Measurements from ENCODE around the gene DDX56.

DDX56 gene, protein sequence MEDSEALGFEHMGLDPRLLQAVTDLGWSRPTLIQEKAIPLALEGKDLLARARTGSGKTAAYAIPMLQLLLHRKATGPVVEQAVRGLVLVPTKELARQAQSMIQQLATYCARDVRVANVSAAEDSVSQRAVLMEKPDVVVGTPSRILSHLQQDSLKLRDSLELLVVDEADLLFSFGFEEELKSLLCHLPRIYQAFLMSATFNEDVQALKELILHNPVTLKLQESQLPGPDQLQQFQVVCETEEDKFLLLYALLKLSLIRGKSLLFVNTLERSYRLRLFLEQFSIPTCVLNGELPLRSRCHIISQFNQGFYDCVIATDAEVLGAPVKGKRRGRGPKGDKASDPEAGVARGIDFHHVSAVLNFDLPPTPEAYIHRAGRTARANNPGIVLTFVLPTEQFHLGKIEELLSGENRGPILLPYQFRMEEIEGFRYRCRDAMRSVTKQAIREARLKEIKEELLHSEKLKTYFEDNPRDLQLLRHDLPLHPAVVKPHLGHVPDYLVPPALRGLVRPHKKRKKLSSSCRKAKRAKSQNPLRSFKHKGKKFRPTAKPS

DNA sequence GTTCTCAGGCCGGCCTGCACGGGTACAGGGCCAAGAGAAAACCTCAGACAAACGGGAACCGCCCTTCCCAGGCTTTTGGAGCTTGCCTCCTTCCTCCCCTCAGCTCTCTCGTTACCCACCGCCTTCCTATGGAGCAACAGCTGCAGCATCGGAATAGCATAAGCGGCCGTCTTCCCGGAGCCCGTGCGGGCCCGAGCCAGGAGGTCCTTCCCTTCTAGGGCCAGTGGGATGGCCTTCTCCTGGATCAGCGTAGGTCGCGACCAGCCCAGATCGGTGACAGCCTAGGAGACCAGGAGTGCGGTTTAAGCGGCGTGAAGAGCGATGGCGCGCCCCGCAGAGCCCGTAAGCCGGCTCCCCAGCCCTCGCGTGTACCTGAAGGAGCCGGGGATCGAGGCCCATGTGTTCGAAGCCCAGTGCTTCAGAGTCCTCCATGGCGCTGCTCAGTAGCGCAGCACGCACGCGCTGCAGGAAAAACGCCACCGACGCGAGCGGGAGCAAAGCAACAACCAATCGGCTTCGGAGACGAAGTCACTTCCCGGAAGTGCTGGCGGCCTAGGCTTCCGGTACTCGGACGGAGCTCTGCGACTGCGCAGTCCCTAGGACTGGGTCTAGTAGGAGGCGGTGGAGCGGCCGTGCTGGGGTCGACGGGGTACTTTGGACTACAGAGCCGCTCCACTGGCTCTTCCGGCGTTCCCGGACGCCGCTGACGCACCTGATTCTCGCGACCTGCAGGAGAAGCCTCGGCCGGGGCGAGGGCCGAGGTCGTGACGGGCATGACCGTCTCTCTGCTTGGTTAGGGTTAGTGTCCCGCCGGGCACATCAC lies at the start of gene DDX56:
TSS of gene DDX56 (minus strand) at position 445 of the 823 bp plus-strand sequence. CDS start at position 432, 13 bp downstream.
- peak; percentile 62 for DNase-seq (ENCODE audit: low read depth)

DNA sequence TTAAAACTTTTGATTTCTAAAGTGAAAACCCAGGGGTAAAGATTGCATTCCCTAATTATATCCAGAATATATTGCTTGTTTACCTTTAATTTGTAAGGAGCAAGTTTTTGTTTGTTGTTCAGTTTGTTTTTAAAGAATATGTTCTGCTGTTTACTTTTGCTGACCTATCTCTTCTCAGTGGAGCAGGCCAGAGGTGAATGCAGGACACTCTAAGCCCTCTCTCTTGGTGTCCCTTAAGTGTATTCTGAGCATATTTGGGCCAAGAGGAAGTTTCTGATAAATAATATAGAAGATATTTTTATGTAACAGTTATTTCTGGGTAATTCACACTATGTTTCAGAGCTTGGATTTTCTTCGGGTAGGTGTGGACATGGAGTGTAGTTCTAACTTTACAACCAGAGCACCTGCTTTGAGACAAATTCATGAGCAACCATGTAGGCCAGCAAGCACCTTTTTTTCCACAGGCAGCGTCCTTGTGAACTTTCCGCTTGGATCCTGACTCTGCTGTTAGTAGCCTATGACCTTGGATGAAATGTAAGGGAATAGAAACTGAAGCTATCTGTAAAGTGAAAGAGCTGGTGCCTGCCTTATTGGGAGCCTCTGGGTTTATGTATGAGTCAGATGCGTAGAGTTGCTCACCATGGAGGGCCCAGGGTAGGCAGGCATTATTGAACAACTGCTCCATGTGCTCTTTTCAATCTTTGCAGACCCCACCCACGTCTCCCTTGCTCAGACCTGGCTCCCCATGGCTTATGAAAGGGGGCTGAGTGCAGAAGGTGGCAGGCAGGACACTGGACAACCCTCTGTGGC lies 48.8 kb upstream of the DDX56 start:
- DNase-seq (ENCODE audit: low read depth), result no peak

DNA sequence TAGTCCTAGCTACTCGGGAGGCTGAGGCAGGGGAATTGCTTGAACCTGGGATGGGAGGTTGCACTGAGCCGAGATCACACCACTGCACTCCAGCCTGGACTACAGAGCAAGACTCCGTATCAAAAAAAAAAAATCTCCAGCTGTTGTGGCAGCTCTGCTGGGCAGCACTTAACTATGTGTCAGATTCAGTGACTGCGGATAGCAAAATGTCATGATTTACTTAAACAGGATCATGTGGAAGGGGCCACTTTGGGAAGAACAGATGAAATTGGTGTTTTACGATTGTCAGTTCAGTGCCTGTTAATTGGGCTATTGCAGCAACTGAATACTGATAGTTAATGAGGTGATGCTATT lies 48.0 kb upstream of the DDX56 start:
- no peak for DNase-seq (ENCODE audit: low read depth)

DNA sequence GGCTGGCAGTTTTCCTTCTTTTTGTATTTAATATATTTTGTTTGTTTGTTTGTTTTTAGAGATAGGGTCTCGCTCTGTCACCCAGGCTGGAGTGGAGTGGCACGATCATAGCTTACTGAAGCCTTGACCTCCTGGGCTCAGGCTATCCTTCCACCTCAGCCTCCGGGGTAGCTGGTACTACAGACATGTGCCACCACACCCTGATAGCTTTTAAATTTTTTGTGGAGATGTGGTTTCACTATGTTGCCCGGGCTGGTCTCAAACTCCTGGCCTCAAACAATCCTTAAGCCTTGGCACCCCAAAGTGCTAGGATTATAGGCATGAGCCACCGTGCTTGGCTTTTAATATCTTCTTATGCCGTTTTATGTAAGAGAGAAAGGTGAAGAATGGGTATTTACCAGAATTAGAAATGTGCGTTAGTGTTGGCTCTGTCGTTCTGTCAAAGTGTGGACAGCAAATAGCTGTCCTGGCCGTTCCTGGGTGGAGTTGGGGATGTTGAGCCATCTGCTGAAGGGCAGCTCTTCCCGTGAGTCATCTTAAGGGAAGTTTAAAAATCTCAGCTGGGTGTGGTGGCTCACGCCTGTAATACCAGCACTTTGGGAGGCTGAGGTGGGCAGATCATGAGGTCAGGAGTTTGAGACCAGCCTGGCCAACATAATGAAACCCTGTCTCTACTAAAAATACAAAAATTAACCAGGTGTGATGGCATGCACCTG lies 47.5 kb upstream of the DDX56 start:
- DNase-seq (ENCODE audit: low read depth), result no peak

DNA sequence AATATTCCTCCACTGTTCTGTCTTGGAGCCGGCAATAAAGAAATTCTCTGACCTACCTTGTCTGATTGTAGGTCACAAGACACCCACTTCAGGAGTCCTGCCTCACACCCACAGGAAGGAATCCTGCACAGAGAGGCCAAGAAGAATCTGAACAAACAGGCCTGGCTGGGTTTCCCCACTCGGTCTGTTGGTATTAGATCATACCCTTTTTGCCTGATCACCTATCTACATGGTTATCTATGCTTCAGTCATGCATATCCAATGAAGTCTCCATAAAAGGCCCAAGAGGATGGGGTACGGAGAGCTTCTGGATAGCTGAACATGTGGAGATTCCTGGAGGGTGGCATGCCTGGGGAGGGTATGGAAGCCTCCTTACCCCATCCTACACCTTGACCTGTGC lies 45.0 kb upstream of the DDX56 start:
- no peak for DNase-seq (ENCODE audit: low read depth)

DNA sequence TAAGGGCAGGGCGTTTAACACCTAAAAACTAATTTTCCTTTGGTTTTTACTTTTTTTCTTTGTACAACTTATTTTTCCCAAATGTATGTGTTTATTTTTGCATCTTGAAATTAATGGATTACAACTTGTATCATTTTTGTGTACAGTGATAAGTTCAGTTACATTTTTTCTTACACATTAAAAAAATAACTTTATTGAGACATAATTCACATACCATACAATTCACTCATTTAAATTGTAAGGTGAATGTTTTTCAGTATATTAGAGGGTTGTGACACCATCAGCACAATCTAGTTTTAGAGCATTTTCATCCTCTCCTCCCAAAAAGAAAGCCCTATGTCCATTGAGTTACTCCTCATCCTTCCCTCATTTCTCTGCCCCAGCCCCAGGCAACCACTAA lies 44.3 kb upstream of the DDX56 start:
- no peak for DNase-seq (ENCODE audit: low read depth)

DNA sequence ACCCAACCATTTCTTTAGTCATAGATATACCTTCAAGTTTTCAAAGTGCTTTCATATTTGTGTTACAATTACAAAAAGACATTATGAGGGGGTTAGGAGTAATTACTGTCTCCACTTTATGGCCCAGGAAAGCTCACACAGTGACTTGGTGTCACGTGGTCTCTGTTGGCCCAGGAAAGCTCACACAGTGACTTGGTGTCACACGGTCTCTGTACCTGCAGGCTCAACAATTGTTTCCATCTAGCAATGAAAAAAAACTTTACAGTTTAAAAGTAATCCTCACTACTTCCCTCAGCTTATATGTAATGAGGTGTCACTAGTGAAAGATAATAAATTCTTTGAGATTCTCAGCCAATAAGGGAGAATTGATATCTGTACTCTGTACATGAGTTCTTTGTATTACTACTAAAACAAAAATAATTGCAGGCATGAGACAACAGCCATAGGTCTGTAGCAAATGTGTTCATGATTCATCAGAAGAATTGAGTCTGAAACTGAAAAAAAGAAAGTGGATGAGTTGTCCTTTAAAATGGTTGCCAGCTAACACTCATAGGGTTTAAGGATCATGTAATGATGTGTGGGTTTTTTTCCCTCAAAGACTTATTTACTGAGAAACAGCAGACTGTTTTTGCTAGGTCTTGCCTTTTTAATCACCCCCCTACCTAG lies 43.6 kb upstream of the DDX56 start:
- no peak for DNase-seq (ENCODE audit: low read depth)

DNA sequence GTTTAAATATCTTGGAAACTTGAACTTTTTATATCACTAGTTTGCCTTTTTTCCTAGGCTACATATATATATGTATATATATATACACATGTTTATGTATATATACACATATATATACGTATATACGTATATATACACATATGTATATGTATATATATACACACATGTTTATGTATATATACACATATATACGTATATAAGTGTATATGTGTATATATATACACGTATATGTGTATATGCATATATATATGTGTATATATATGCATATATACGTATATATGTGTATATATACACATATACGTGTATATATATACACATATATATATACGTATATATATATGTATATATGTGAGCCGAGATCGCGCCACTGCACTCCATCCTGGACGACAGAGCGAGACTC lies 42.8 kb upstream of the DDX56 start:
- DNase-seq (ENCODE audit: low read depth), result no peak

DNA sequence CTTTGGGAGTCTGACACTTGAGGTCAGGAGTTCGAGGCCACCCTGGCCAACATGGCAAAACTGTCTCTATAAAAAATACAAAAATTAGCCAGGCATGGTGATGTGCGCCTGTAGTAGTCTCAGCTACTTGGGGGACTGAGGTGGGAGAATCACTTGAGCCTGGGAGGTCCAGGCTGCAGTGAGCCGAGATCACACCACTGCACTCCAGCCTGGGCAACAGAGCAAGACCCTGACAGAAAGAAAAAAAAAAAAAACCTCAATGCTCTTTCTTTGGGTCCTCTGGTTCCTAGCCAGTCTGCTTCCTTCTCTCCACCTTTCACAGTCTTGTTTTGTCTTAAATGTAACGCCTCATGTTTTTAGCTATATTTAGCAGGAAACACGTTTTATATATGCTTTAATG lies 42.1 kb upstream of the DDX56 start:
- no peak for DNase-seq (ENCODE audit: low read depth)

DNA sequence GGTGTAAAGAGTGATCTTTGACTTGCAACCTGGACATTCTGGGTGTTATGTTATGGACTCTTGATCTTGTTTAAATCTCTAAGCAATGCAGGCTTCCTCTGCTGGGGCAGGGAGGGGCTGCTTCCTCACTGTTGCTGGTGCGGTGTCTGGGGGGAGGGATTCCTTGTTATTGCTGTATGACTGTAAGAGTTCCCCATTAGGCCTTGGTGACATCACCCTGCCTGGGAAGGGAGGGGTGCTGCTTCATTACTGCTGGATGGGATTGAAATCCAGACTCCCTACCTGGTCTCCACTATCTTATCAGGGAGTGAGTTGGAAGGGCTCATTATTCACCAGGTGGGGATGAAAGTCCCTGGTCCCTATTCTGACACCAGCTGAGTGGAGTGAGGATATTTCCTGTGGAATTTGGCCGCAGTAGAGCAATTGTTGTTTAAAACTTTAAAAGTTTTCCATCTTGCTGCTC lies 41.5 kb upstream of the DDX56 start:
- DNase-seq (ENCODE audit: low read depth), result no peak

DNA sequence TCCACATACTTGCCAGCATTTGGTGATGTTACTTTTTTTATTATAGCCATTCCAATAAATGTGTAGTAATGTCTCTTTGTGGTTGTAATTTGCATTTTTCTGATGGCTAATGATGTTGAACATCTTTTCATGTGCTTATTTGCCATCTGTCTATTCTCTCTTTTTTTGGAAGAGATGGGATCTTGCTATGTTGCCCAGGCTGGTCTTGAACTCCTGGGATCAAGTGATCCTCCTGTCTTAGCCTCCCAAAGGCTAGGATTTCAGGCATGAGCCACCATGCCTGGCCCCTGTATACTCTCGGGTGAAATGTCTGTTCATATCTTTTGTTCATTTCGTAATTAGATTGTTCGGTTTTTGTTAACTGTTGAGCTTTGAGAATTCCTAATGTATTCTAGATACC lies 36.1 kb upstream of the DDX56 start:
- no peak for DNase-seq (ENCODE audit: low read depth)

DNA sequence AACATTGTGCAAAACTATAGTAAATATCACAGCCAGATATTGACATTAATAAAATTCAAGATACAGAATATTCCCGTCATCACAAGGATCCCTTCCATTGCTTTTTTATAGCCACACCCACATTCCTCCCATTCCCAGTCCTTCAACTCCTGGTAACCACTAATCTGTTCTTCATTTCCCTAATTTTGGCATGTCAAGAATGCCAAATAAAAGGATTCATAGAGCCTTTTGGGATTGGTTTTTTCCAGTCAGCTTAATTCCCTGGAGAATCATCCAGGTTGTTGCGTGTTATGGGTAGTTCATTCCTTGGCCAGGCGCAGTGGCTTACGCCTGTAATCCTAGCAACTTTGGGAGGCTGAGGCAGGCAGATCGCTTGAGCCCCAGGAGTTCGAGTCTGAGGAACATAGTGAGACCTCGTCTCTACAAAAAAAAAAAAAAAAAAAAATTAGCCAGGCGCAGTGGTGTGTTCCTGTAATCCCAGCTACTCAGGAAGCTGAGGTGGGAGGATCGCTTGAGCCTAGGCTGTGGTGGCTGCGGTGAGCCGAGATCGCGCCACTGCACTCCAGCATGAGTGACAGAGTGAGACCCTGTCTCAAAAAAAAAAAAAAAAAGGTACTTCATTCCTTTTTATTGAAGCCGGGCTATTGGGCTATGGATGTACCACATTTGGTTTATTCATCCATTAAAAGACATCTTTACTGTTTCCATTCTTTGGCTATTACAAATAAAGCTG lies 35.4 kb upstream of the DDX56 start:
- DNase-seq (ENCODE audit: low read depth), result no peak

DNA sequence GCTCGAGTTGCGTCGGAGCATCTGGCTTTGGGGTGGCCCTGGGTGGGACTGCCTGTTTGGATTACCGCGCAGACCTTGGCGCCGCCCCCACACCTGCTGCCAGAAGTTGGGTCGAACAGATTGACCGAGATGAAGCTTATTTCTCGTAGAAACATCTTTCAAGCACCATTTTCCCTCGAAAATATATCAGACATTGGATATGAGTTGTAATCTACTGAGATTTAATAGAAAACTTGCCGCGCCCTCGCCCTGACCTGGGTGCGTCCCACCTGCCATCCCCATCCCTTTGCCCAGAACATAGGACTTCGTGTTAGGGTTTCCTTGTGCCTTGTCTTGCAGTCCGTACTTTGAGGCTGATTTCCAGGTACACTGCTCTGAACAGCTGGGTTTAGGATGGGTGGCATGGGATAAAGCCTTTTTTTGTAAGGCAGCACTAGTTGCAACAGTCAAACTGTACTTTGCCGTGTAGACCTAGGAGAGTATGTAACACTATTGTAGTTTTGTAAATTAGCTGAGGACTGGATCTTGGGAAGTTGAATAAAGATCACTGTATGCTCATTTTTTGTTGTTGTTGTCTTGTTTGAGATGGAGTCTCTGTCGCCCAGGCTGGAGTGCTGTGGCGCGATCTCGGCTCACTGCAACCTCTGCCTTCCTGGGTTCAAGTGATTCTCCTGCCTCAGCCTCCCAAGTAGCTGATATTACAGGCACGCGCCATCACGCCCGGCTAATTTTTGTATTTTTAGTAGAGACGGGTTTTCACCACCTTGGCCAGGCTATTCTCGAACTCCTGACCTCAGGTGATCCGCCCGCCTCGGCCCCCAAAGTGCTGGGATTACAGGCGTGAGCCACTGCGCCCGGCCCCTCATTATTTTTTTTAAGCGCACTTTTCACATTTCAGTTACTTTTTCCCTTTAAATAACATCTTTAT lies 33.7 kb upstream of the DDX56 start:
- DNase-seq (ENCODE audit: low read depth), result no peak

DNA sequence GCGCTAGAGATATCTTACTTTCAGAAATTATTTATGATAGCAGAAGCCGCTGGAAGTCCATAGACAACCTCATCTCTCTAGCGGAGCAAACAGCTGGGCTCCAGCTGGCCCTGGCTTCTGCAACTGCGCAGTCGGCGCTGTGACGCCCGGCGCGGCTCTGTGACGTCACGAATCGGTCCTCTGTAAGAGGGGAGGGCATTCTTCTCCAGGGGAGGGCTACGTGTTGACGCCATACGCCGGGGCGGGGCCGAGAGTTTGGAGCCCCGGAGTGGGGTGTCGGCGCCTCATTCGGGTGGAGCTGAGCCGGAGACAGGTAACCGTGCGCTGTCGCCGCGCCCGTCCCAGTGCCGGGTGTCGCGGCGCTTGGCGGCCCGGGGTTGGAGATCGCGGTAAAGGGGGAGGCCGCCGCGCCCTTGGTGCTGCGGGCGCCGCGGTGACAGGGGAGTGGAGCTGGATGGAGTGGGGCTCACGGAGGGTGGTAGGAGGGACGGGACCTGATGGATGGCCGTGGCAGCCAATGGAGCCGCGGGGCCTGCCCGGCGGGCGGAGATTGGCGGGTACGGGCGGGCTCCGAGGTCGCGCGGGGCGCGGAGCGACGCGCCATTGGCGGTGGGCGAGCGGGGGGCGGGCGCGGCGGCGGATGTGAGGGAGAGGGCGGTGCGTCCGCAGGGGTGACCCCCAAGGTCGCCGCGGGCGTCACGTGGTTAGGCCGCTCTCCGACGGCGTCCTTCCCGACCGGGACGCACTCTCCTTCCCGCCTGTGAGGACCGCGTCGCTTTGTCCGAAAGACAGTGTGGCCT lies 32.8 kb upstream of the DDX56 start, which contains the start of gene OGDH:
TSS of gene OGDH (plus strand) at position 287 of the 800 bp plus-strand sequence. CDS start 17,717 bp downstream, outside the sequence.
- peak; percentile 90 for DNase-seq (ENCODE audit: low read depth)

DNA sequence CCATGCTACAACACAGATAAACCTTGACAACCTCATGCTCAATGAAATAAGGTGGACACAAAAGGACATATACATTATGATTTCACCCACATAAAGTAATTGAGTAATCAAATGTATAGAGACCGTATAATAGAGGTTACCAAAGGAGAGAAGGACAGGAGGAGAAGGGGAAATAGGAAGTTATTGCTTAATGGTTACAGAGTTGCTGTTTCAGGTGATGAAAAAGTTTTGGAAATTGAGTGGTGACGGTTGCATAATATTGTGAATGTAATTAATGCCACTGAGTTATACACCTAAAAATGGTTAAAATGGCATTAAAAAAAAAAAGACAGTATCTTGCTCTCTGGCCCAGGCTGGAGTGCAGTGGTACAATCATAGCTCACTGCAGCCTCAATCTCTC lies 31.2 kb upstream of the DDX56 start:
- DNase-seq (ENCODE audit: low read depth), result no peak

DNA sequence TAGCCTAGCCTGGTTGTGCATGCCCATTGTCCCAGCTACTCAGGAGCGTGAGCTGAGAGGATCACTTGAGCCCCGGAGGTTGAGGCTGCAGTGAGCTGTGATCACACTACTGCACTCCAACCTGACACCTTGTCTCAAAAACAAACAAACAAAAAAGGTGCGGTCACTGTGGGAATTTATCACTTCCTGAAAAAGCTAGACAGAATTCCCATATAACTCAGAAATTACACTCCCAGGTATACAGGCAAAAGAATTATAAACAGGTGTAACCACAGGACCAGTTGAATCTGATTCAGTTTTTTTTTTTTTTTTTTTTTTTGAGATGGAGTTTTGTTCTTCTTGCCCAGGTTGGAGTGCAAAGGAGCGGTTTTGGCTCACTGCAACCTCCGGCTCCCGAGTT lies 29.5 kb upstream of the DDX56 start:
- no peak for DNase-seq (ENCODE audit: low read depth)

DNA sequence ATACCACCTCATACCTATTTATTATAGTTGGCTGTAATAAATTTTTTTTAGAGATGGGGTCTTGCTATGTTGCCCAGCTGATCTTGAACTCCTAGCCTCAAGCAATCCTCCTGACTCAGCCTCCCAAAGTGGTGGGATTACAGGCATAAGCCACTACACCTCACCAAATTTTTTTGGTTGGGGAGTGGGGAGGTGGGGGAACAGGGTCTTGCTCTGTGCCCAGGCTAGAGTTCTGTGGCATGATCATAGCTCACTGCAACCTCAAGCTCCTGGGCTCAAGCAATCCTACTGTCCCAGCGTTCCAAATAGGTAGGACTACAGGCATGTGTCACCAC lies 28.8 kb upstream of the DDX56 start:
- no peak for DNase-seq (ENCODE audit: low read depth)

DNA sequence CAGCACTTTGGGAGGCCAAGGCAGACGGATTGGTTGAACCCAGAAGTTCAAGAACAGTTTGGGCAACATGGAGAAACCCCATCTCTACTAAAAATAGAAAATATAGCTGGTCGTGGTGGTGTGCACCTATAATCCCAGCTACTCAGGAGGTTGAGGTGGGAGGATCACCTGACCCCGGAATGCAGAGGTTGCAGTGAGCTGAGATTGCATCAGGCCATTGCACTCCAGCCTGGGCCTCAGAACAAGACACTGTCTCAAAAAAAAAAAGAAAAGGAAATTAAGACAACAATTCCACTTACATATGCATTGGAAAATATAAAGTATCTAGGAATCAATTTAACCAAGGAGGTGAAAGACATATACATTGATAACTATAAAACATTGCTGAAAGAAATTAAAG lies 25.5 kb upstream of the DDX56 start:
- no peak for DNase-seq (ENCODE audit: low read depth)

Measured in non-pigmented ciliary epithelial cell (primary cell).